Measurements from ENCODE around the gene RGL2. TPM values are rescaled to one million over a fixed set of nuclear protein-coding genes. Genes with fewer than 3 reads are reported as not detected.

Gene RGL2
- total RNA-seq, 5 donors from 2014 or later (not counting 1 experiment from before 2014, with no cell fraction given), result 55.9 to 72.0 (median 66.0) TPM

DNA sequence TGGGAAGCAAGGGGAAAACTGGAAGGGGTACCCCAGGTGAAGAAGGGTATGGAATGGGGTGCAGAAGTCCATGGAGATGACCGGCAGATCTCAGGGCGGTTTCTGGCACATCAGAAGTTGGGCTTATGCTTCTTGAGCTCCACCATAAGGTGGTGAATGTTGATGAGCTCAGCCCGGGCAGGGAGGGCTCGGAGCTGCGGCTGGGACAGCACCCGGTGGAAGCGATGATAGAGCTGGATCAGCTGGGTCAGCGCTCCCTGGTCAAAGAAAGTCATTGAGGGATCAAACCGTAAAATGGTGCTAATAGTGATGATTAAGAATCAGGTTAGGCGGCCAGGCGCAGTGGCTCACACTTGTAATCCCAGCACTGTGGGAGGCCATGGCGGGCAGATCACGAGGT, 48.0 kb downstream of the RGL2 start:
- H3K36me3 ChIP-seq (ENCODE audit: control insufficient read depth in 2 of 2, extremely low read depth in 1 of 2, insufficient read depth in 1 of 2, low read length in 1 of 2), result peaks cover 0 to 19% of the 10 kb centered on the region in 2 donors
- Mint-ChIP-seq H3K4me1 (peaks cover 38 to 39% (median 39%) of the 10 kb centered on the region in 3 donors), H3K4me3 (peak overlapping the region; percentile 87 to 97 (median 87)), H3K9me3 (no peaks in the 10 kb centered on the region), H3K36me3 (peaks cover 5% of the 10 kb centered on the region), H3K27ac (peak overlapping the region; percentile 98), H3K27me3 (no peaks in the 10 kb centered on the region)
- H3K9me3 ChIP-seq, result no peaks in the 10 kb centered on the region
- H3K4me3 ChIP-seq (ENCODE audit: control insufficient read depth in 1 of 2, extremely low read depth in 1 of 2, low read length in 1 of 2), result no peak overlapping the region
- no peak overlapping the region for H3K27ac ChIP-seq (ENCODE audit: low read length)
- ChIA-PET CTCF (no interaction called here), POLR2A (interaction anchor here in 1 of 2 donors (0.8 kb wide), 1 partner anchor 93 kb away, joined by 3 read pairs; no protein-coding TSS in a partner anchor)
- no peak for ATAC-seq (replicated peaks in 1 of 4)
- WGBS (ENCODE audit: insufficient coverage), result 100% methylated on average over 2 of the region's 13 CpGs
- H3K4me1 ChIP-seq (ENCODE audit: control insufficient read depth in 1 of 2, extremely low read depth in 1 of 2, insufficient read depth in 2 of 2, low read length in 2 of 2), result peaks cover 19 to 31% of the 10 kb centered on the region in 2 experiments
- peaks cover 0 to 2% of the 10 kb centered on the region in 2 experiments for H3K27me3 ChIP-seq (replicated peaks in 1 of 2; ENCODE audit: control insufficient read depth in 2 of 2, extremely low read depth in 1 of 2, insufficient read depth in 2 of 2, low read length in 1 of 2)
- DNase-seq, result no peak

GRCh38 chr6:33249732-33250630, 48.8 kb downstream of the RGL2 start:
- ChIA-PET POLR2A (interaction anchor here in 1 of 2 donors (0.7 to 1.0 kb wide), 3 partner anchors 51 to 278 kb away, joined by 3 read pairs; no protein-coding TSS in a partner anchor), CTCF (interaction anchor here in 1 of 2 donors (1.0 to 2.3 kb wide), 14 partner anchors 14 to 316 kb away, joined by 3 to 16 read pairs (median 8); partner anchors contain the start of genes RGL2, RING1, RPS18 and VPS52)
- Histone ChIP-seq H3K27me3 (replicated peaks in 1 of 2; ENCODE audit: control insufficient read depth in 2 of 2, extremely low read depth in 1 of 2, insufficient read depth in 2 of 2, low read length in 1 of 2) (peaks cover 0 to 2% of the 10 kb centered on the region in 2 experiments), H3K4me3 (ENCODE audit: control insufficient read depth in 1 of 2, extremely low read depth in 1 of 2, low read length in 1 of 2) (peak overlapping the region; percentile 58 to 83), H3K27ac (ENCODE audit: low read length) (peak overlapping the region; percentile 95), H3K36me3 (ENCODE audit: control insufficient read depth in 2 of 2, extremely low read depth in 1 of 2, insufficient read depth in 1 of 2, low read length in 1 of 2) (peaks cover 0 to 16% of the 10 kb centered on the region in 2 donors), H3K9me3 (no peaks in the 10 kb centered on the region), H3K4me1 (ENCODE audit: control insufficient read depth in 1 of 2, extremely low read depth in 1 of 2, insufficient read depth in 2 of 2, low read length in 2 of 2) (peaks cover 19 to 31% of the 10 kb centered on the region in 2 experiments)
- Mint-ChIP-seq H3K9me3 (no peaks in the 10 kb centered on the region), H3K27ac (peak overlapping the region; percentile 98), H3K4me3 (peak overlapping the region; percentile 87 to 97 (median 87)), H3K36me3 (peaks cover 5% of the 10 kb centered on the region), H3K4me1 (peaks cover 38 to 39% (median 39%) of the 10 kb centered on the region in 3 donors), H3K27me3 (no peaks in the 10 kb centered on the region)
- ATAC-seq (replicated peaks in 1 of 4) (no peak), DNase-seq (no peak)
- WGBS (ENCODE audit: insufficient coverage), result 26% methylated on average over 11 of the region's 15 CpGs

DNA sequence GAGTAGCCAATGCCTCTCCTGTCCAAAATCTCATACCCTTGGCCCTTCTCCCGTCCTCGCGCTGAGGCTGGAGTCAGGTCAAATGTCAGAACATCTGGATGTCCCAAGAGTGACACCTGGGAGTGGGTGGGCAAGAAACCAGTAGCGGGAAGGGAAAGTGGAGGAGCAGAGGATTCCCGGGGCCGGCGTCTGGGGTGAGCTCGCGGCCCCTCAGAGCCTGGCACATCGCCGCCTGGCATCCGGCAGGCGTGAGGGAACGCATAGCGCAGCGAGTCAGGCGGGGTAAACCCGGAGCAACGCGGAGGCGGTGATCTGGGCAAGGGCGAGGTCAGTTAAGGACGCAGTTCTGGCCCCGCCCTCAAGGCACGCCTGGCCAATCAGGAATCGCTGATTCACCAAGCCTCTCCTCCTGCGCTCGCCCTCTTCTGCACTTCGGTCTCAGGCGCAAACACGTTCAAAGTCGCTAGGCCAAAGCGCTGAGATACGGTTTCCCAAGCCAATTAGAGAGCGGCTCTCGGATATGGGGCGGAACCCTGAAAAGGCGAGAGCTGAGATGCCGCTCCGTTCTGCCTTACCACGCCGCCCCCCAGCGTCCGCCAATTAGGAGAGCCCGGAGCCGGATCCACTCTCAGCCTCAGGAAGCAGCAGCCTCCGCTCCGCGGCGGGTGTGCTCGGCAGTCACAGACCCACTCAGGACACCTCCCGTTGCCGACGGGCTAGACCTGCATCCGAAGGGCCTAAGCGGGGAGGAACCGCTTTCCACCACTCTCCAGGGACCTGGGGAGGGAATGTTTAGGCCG, 49.6 kb downstream of the RGL2 start:
- Histone ChIP-seq H3K27me3 (replicated peaks in 1 of 2; ENCODE audit: control insufficient read depth in 2 of 2, extremely low read depth in 1 of 2, insufficient read depth in 2 of 2, low read length in 1 of 2) (peaks cover 0 to 2% of the 10 kb centered on the region in 2 experiments), H3K4me1 (ENCODE audit: control insufficient read depth in 1 of 2, extremely low read depth in 1 of 2, insufficient read depth in 2 of 2, low read length in 2 of 2) (peaks cover 19 to 31% of the 10 kb centered on the region in 2 experiments), H3K36me3 (ENCODE audit: control insufficient read depth in 2 of 2, extremely low read depth in 1 of 2, insufficient read depth in 1 of 2, low read length in 1 of 2) (peaks cover 0 to 16% of the 10 kb centered on the region in 2 donors), H3K27ac (ENCODE audit: low read length) (peak overlapping the region; percentile 95), H3K4me3 (ENCODE audit: control insufficient read depth in 1 of 2, extremely low read depth in 1 of 2, low read length in 1 of 2) (peak overlapping the region; percentile 58 to 83), H3K9me3 (no peaks in the 10 kb centered on the region)
- POLR2A ChIA-PET, result interaction anchor here (0.6 to 1.1 kb wide), 5 partner anchors 22 to 277 kb away, joined by 3 read pairs; no protein-coding TSS in a partner anchor
- Mint-ChIP-seq H3K4me1 (peaks cover 38 to 39% (median 39%) of the 10 kb centered on the region in 3 donors), H3K27ac (peak overlapping the region; percentile 98), H3K9me3 (no peaks in the 10 kb centered on the region), H3K27me3 (no peaks in the 10 kb centered on the region), H3K4me3 (peak overlapping the region; percentile 87 to 97 (median 87)), H3K36me3 (peaks cover 5% of the 10 kb centered on the region)
- CTCF ChIA-PET, result interaction anchor here in 1 of 2 donors (0.6 to 2.3 kb wide), 28 partner anchors 11 to 381 kb away, joined by 3 to 16 read pairs (median 5); partner anchors contain the start of genes HLA-DPB1, HSD17B8, PFDN6 and RGL2
- 1% methylated on average over 51 of the region's 58 CpGs for WGBS (ENCODE audit: insufficient coverage)
- ATAC-seq (replicated peaks in 1 of 4) (peak; percentile 87 to 90 (median 90)), DNase-seq (peak; percentile 91 to 99 (median 94))

DNA sequence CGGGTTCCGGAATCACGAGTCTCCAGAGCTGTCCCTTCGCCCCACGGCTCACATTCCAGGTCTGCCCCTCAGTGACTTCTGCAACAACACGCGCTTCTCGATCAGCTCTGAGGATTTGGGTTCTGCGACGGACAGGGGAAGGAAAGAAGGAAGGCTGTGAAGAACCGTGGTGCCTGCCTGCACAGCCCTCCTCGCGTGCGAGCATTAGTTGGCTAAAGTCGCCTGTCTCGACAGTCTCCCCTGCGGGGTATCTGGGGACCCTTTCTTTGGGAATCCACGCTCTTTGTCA, 50.2 kb downstream of the RGL2 start:
- DNase-seq, result peak in 6 of 35 experiments; percentile 34 to 56 (median 45)
- no peaks in the 10 kb centered on the region for H3K9me3 Mint-ChIP-seq
- peak overlapping the region; percentile 98 for H3K27ac Mint-ChIP-seq
- ATAC-seq (replicated peaks in 1 of 4), result peak; percentile 12 to 34 (median 20)
- H3K4me1 ChIP-seq (ENCODE audit: control insufficient read depth in 1 of 2, extremely low read depth in 1 of 2, insufficient read depth in 2 of 2, low read length in 2 of 2), result peaks cover 19 to 31% of the 10 kb centered on the region in 2 experiments
- H3K27me3 ChIP-seq (replicated peaks in 1 of 2; ENCODE audit: control insufficient read depth in 2 of 2, extremely low read depth in 1 of 2, insufficient read depth in 2 of 2, low read length in 1 of 2), result peaks cover 0 to 2% of the 10 kb centered on the region in 2 experiments
- peaks cover 38 to 39% (median 39%) of the 10 kb centered on the region in 3 donors for H3K4me1 Mint-ChIP-seq
- ChIA-PET POLR2A (interaction anchor here (0.6 to 1.1 kb wide), 3 partner anchors 23 to 75 kb away, joined by 3 to 4 read pairs (median 3); no protein-coding TSS in a partner anchor), CTCF (interaction anchor here in 1 of 2 donors (0.6 to 2.3 kb wide), 28 partner anchors 12 to 380 kb away, joined by 3 to 16 read pairs (median 6); partner anchors contain the start of genes HLA-DPA1, HLA-DPB1, HSD17B8 and PFDN6)
- 0% methylated on average over 18 of the region's 18 CpGs for WGBS (ENCODE audit: insufficient coverage)
- H3K27ac ChIP-seq (ENCODE audit: low read length), result peak overlapping the region; percentile 95
- no peaks in the 10 kb centered on the region for H3K9me3 ChIP-seq
- H3K27me3 Mint-ChIP-seq, result no peaks in the 10 kb centered on the region
- peak overlapping the region; percentile 58 to 83 for H3K4me3 ChIP-seq (ENCODE audit: control insufficient read depth in 1 of 2, extremely low read depth in 1 of 2, low read length in 1 of 2)
- peaks cover 0 to 16% of the 10 kb centered on the region in 2 donors for H3K36me3 ChIP-seq (ENCODE audit: control insufficient read depth in 2 of 2, extremely low read depth in 1 of 2, insufficient read depth in 1 of 2, low read length in 1 of 2)
- H3K36me3 Mint-ChIP-seq, result peaks cover 5% of the 10 kb centered on the region
- H3K4me3 Mint-ChIP-seq, result peak overlapping the region; percentile 87 to 97 (median 87)

- Histone ChIP-seq H3K36me3 (ENCODE audit: control insufficient read depth in 2 of 2, extremely low read depth in 1 of 2, insufficient read depth in 1 of 2, low read length in 1 of 2) (peaks cover 0 to 16% of the 10 kb centered on the region in 2 donors), H3K9me3 (no peaks in the 10 kb centered on the region), H3K4me3 (ENCODE audit: control insufficient read depth in 1 of 2, extremely low read depth in 1 of 2, low read length in 1 of 2) (peak overlapping the region; percentile 58 to 83), H3K4me1 (ENCODE audit: control insufficient read depth in 1 of 2, extremely low read depth in 1 of 2, insufficient read depth in 2 of 2, low read length in 2 of 2) (peaks cover 19 to 31% of the 10 kb centered on the region in 2 experiments), H3K27me3 (replicated peaks in 1 of 2; ENCODE audit: control insufficient read depth in 2 of 2, extremely low read depth in 1 of 2, insufficient read depth in 2 of 2, low read length in 1 of 2) (peaks cover 0 to 2% of the 10 kb centered on the region in 2 experiments), H3K27ac (ENCODE audit: low read length) (peak overlapping the region; percentile 95)
- CTCF ChIA-PET, result interaction anchor here in 1 of 2 donors (0.6 to 2.3 kb wide), 30 partner anchors 12 to 380 kb away, joined by 3 to 16 read pairs (median 4); partner anchors contain the start of genes B3GALT4, HLA-DPA1, HLA-DPB1 and HSD17B8
- Mint-ChIP-seq H3K36me3 (peaks cover 5% of the 10 kb centered on the region), H3K27me3 (no peaks in the 10 kb centered on the region), H3K4me3 (peak overlapping the region; percentile 87 to 97 (median 87)), H3K9me3 (no peaks in the 10 kb centered on the region), H3K27ac (peak overlapping the region; percentile 98), H3K4me1 (peaks cover 38 to 39% (median 39%) of the 10 kb centered on the region in 3 donors)
- 4% methylated on average over 24 of the region's 28 CpGs for WGBS (ENCODE audit: insufficient coverage)
- ATAC-seq (replicated peaks in 1 of 4), result peak; percentile 35 to 55 (median 40)
- DNase-seq, result peak; percentile 74 to 94 (median 87)
- POLR2A ChIA-PET, result interaction anchor here (0.5 to 1.1 kb wide), 4 partner anchors 12 to 1143 kb away, joined by 3 to 4 read pairs (median 4); no protein-coding TSS in a partner anchor
These were observed 50.6 kb downstream of the RGL2 start for GRCh38 chr6:33247977-33248642.

Measured in T-cell (primary cell).